SK-N-SH treated with all-trans-retinoic acid at 6 μM for 48 hours (cell line): ENCODE results near the gene UGT1A6.

Experiments
- CSDC2 ChIP-seq: fragments of 250-450 bp; sonication (Bioruptor Pico); IDR thresholded peaks from 2 replicates; pipeline ENCODE4 v1.5.0; 2020; ENCODE audit warnings: mild to moderate bottlenecking, moderate library complexity
- RARB ChIP-seq: fragments of 250-450 bp; sonication (Bioruptor Pico); IDR thresholded peaks from 2 replicates; pipeline ENCODE4 v1.8.0; 2021; ENCODE audit warnings: mild to moderate bottlenecking, moderate library complexity
- ZNF70 ChIP-seq: fragments of 450-650 bp; formaldehyde crosslinking; IDR thresholded peaks from 2 replicates; pipeline ENCODE4 v1.5.0; 2020; ENCODE audit warnings: mild to moderate bottlenecking, moderate library complexity
- ZNF8 ChIP-seq: fragments of 450-650 bp; formaldehyde crosslinking; IDR thresholded peaks from 2 replicates; pipeline ENCODE4 v1.5.0; 2020; ENCODE audit warnings: mild to moderate bottlenecking, moderate library complexity
- TF ChIP-seq, protein P1 (sequence below): fragments of 250-450 bp; sonication (Bioruptor Pico); IDR thresholded peaks from 2 replicates; pipeline ENCODE4 v1.8.0; 2020; ENCODE audit warnings: mild to moderate bottlenecking, moderate library complexity, borderline replicate concordance
- TF ChIP-seq, protein P2 (sequence below): fragments of 250-450 bp; sonication (Bioruptor Pico); IDR thresholded peaks from 2 replicates; pipeline ENCODE4 v1.5.1; 2021; ENCODE audit warnings: mild to moderate bottlenecking, moderate library complexity
- TF ChIP-seq, protein P3 (sequence below): fragments of 250-450 bp; sonication (Bioruptor Pico); IDR thresholded peaks from 2 replicates; pipeline ENCODE4 v1.5.1; 2020; ENCODE audit warnings: low read depth, mild to moderate bottlenecking, moderate library complexity

DNA sequence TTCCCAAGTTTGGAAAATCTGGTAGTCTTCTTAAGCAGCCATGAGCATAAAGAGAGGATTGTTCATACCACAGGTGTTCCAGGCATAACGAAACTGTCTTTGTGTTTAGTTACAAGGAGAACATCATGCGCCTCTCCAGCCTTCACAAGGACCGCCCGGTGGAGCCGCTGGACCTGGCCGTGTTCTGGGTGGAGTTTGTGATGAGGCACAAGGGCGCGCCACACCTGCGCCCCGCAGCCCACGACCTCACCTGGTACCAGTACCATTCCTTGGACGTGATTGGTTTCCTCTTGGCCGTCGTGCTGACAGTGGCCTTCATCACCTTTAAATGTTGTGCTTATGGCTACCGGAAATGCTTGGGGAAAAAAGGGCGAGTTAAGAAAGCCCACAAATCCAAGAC is 79.5 kb downstream of the UGT1A6 start:
- TF ChIP-seq, protein P1, sequence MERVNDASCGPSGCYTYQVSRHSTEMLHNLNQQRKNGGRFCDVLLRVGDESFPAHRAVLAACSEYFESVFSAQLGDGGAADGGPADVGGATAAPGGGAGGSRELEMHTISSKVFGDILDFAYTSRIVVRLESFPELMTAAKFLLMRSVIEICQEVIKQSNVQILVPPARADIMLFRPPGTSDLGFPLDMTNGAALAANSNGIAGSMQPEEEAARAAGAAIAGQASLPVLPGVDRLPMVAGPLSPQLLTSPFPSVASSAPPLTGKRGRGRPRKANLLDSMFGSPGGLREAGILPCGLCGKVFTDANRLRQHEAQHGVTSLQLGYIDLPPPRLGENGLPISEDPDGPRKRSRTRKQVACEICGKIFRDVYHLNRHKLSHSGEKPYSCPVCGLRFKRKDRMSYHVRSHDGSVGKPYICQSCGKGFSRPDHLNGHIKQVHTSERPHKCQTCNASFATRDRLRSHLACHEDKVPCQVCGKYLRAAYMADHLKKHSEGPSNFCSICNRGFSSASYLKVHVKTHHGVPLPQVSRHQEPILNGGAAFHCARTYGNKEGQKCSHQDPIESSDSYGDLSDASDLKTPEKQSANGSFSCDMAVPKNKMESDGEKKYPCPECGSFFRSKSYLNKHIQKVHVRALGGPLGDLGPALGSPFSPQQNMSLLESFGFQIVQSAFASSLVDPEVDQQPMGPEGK (CRISPR knock-in tag) = no peak
- TF ChIP-seq ZNF8 (CRISPR knock-in tag) (no peak), CSDC2 (no peak), ZNF70 (no peak), RARB (CRISPR knock-in tag) (no peak)
- TF ChIP-seq, protein P2, sequence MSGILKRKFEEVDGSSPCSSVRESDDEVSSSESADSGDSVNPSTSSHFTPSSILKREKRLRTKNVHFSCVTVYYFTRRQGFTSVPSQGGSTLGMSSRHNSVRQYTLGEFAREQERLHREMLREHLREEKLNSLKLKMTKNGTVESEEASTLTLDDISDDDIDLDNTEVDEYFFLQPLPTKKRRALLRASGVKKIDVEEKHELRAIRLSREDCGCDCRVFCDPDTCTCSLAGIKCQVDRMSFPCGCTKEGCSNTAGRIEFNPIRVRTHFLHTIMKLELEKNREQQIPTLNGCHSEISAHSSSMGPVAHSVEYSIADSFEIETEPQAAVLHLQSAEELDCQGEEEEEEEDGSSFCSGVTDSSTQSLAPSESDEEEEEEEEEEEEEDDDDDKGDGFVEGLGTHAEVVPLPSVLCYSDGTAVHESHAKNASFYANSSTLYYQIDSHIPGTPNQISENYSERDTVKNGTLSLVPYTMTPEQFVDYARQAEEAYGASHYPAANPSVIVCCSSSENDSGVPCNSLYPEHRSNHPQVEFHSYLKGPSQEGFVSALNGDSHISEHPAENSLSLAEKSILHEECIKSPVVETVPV (CRISPR knock-in tag) = no peak
- TF ChIP-seq, protein P3, sequence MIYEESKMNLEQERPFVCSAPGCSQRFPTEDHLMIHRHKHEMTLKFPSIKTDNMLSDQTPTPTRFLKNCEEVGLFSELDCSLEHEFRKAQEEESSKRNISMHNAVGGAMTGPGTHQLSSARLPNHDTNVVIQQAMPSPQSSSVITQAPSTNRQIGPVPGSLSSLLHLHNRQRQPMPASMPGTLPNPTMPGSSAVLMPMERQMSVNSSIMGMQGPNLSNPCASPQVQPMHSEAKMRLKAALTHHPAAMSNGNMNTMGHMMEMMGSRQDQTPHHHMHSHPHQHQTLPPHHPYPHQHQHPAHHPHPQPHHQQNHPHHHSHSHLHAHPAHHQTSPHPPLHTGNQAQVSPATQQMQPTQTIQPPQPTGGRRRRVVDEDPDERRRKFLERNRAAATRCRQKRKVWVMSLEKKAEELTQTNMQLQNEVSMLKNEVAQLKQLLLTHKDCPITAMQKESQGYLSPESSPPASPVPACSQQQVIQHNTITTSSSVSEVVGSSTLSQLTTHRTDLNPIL (CRISPR knock-in tag) = no peak
